IgD-negative memory B cell (primary cell): ENCODE results near the gene MAS1. TPM values are rescaled to one million over a fixed set of nuclear protein-coding genes. Genes with fewer than 3 reads are reported as not detected.
A peak's percentile ranks its signal among the peaks of the same experiment; 100 is the strongest.

ENCODE experiments used
- H3K27ac Mint-ChIP-seq, 3 donors: one replicate each; pipeline ENCODE4 v1.8.0; 2020 to 2022; ENCODE audit warnings: mild to moderate bottlenecking in 3 of 3, mixed read lengths in 3 of 3, moderate library complexity in 1 of 3
- H3K27me3 Mint-ChIP-seq: one replicate; pipeline ENCODE4 v1.8.0; 2021; ENCODE audit warnings: mixed read lengths
- H3K36me3 Mint-ChIP-seq: one replicate; pipeline ENCODE4 v1.8.0; 2020; ENCODE audit warnings: mild to moderate bottlenecking, mixed read lengths
- H3K4me1 Mint-ChIP-seq, 3 donors: one replicate each; pipeline ENCODE4 v1.8.0; 2020 to 2022; ENCODE audit warnings: mixed read lengths in 3 of 3, mild to moderate bottlenecking in 1 of 3
- H3K4me3 Mint-ChIP-seq, 4 donors: one replicate each; pipeline ENCODE4 v1.8.0; 2020 to 2022; ENCODE audit warnings: mild to moderate bottlenecking in 4 of 4, mixed read lengths in 4 of 4, moderate library complexity in 3 of 4
- H3K9me3 Mint-ChIP-seq, 3 donors: one replicate each; pipeline ENCODE4 v1.8.0; 2020 to 2021; ENCODE audit warnings: mixed read lengths in 3 of 3, mild to moderate bottlenecking in 1 of 3
- polyA plus RNA-seq: library from polyadenylated mRNA; unstranded; fragments of 300-500 nt; fragmentation: Illumina TruSeq; gene quantifications from one replicate; pipeline ENCODE4 v1.2.3, GENCODE V29; 2021

Gene MAS1
- polyA plus RNA-seq, 1 donor from 2014 or later = not detected

DNA sequence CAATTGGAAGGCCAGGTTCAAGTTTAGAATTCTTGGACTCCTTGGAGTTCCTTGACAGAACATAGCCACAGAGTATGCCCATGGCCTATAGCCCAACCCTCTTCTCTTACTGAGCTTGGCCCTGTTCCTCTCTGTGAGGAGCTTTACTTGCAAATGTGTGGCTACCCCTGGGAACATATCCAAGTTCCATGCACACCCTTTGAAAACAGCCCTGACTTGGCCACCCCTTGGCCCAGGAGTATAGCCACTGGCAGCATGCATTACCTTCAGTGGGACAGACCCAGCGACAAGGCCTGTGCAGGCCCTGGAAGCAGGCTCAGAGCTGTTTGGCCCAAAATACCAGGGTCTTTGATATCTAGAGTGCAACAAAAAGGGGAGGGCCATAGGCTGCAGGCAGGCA, 19.5 kb upstream of the MAS1 start:
- peaks cover 8% of the 10 kb centered on the region for H3K36me3 Mint-ChIP-seq
- H3K27me3 Mint-ChIP-seq = peaks cover 5% of the 10 kb centered on the region
- peaks cover 0 to 8% (median 8%) of the 10 kb centered on the region in 3 donors for H3K4me1 Mint-ChIP-seq
- H3K4me3 Mint-ChIP-seq = no peak overlapping the region
- H3K9me3 Mint-ChIP-seq = peaks cover 0 to 2% (median 0%) of the 10 kb centered on the region in 3 donors
- no peak overlapping the region for H3K27ac Mint-ChIP-seq

- H3K27ac Mint-ChIP-seq = no peak overlapping the region
- peaks cover 0 to 2% (median 0%) of the 10 kb centered on the region in 3 donors for H3K9me3 Mint-ChIP-seq
- peaks cover 8% of the 10 kb centered on the region for H3K36me3 Mint-ChIP-seq
- H3K27me3 Mint-ChIP-seq = peaks cover 5% of the 10 kb centered on the region
- no peak overlapping the region for H3K4me3 Mint-ChIP-seq
- peaks cover 0 to 8% (median 8%) of the 10 kb centered on the region in 3 donors for H3K4me1 Mint-ChIP-seq
These were observed 18.9 kb upstream of the MAS1 start for GRCh38 chr6:159871906-159872305.

DNA sequence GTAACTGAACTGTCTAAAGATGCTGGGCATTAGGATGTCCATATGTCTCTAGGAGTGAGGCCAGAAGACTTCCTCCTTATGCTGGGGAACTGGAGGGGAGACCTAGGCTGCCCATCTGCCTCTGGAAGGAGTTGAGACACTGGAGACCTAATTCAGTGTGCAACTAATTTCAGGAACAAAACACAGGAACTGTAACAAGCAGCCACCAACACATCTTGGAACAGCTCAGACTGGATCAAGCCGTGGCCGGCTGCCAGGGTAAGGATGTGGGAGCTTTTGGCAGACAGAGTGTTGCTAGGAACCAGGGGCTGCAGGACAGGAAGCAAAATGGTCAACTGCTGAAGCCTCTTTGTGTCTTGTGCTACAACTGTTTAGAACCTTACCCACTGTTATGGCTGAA, 16.4 kb upstream of the MAS1 start:
- Mint-ChIP-seq H3K36me3 (peaks cover 4% of the 10 kb centered on the region), H3K27me3 (peaks cover 4% of the 10 kb centered on the region), H3K9me3 (no peaks in the 10 kb centered on the region), H3K4me1 (peaks cover 0 to 8% (median 8%) of the 10 kb centered on the region in 3 donors), H3K4me3 (peak overlapping the region in 1 of 4 donors; percentile 22), H3K27ac (no peak overlapping the region)

DNA sequence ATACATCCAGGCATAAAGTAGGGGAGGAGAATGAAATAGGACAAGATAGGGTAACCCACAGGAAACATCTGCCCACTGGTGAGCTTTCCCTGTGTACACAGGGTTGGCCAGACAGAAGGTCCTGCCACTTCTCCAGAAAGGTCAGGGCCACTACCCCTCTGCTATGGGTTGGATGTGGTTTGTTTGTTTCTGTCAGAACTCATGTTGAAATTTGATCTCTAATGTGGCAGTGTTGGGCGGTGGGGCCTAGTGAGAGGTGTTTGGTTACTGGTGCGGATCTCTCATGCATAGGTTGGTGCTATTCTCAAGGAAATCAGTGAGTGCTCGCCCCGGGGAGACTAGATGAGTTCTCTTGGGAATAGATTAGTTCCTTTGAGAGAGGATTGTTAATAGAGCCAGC, 15.6 kb upstream of the MAS1 start:
- Mint-ChIP-seq H3K36me3 (peaks cover 4% of the 10 kb centered on the region), H3K4me1 (peaks cover 0 to 8% (median 8%) of the 10 kb centered on the region in 3 donors), H3K27ac (no peak overlapping the region), H3K27me3 (peaks cover 4% of the 10 kb centered on the region), H3K4me3 (peak overlapping the region in 1 of 4 donors; percentile 18), H3K9me3 (no peaks in the 10 kb centered on the region)

GRCh38 chr6:159876242-159876641, 14.5 kb upstream of the MAS1 start:
- H3K4me1 Mint-ChIP-seq = peaks cover 0 to 8% (median 8%) of the 10 kb centered on the region in 3 donors

GRCh38 chr6:159877256-159877808, 13.5 kb upstream of the MAS1 start:
- Mint-ChIP-seq H3K9me3 (no peaks in the 10 kb centered on the region), H3K27me3 (peaks cover 7% of the 10 kb centered on the region), H3K4me1 (peaks cover 0 to 8% (median 8%) of the 10 kb centered on the region in 3 donors), H3K4me3 (no peak overlapping the region), H3K36me3 (peaks cover 3% of the 10 kb centered on the region), H3K27ac (no peak overlapping the region)

More at GRCh38 chr6:159876242-159876641, 14.5 kb upstream of the MAS1 start:
- H3K4me3 Mint-ChIP-seq = no peak overlapping the region
- peaks cover 4% of the 10 kb centered on the region for H3K36me3 Mint-ChIP-seq
- no peaks in the 10 kb centered on the region for H3K9me3 Mint-ChIP-seq
- peaks cover 4% of the 10 kb centered on the region for H3K27me3 Mint-ChIP-seq
- no peak overlapping the region for H3K27ac Mint-ChIP-seq

GRCh38 chr6:159878341-159878740, 12.4 kb upstream of the MAS1 start:
- Mint-ChIP-seq H3K4me1 (peaks cover 0 to 8% (median 8%) of the 10 kb centered on the region in 3 donors), H3K27me3 (peaks cover 4% of the 10 kb centered on the region), H3K36me3 (no peaks in the 10 kb centered on the region), H3K9me3 (no peaks in the 10 kb centered on the region), H3K27ac (no peak overlapping the region), H3K4me3 (no peak overlapping the region)

DNA sequence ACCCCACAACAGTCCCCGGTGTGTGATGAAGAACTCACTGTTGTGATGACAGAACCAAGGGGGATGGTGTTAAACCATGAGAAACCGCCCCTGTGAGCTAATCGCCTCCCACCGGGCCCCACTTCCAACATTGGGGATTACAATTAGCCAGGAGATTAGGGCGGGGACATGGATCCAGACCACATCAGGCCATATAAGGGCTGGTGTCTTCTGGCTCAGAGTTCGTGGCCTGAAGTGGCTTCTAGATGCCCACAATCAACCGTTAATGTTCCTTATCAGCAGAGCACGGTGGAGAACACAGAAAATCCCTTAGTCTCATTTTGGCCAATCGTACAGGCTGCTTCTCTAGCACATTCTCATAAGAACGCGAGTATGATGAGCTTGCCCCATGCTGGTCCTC, 10.9 kb upstream of the MAS1 start:
- Mint-ChIP-seq H3K9me3 (no peaks in the 10 kb centered on the region), H3K36me3 (no peaks in the 10 kb centered on the region), H3K27ac (no peak overlapping the region), H3K4me3 (no peak overlapping the region), H3K27me3 (peaks cover 6% of the 10 kb centered on the region), H3K4me1 (peaks cover 0 to 7% (median 7%) of the 10 kb centered on the region in 3 donors)

- Mint-ChIP-seq H3K27ac (no peak overlapping the region), H3K36me3 (no peaks in the 10 kb centered on the region), H3K27me3 (peaks cover 6% of the 10 kb centered on the region), H3K9me3 (no peaks in the 10 kb centered on the region), H3K4me3 (no peak overlapping the region), H3K4me1 (peaks cover 0 to under 1% (median under 1%) of the 10 kb centered on the region in 3 donors)
These were observed 10.3 kb upstream of the MAS1 start for GRCh38 chr6:159880412-159880975.

DNA sequence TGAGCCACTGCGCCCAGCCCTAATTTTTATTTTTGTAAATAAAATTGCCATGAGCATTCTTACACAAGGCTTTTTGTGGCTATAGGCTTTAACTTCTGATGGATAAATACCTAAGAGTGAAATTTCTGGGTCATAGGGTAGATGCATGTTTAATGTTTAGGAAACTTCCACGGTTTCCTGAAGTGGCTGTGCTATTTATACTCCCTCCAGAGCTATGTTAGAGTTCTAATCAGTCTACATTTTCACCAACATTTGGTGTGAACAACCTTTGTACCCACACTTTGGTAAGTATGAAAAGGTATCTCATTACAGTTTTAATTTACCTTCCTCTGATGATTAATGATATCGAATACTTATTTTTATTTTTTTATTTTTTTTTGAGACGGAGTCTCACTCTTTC, 6.1 kb upstream of the MAS1 start:
- peaks cover 18% of the 10 kb centered on the region for H3K27me3 Mint-ChIP-seq
- no peak overlapping the region for H3K27ac Mint-ChIP-seq
- no peaks in the 10 kb centered on the region for H3K9me3 Mint-ChIP-seq
- no peak overlapping the region for H3K4me3 Mint-ChIP-seq
- H3K36me3 Mint-ChIP-seq = no peaks in the 10 kb centered on the region
- H3K4me1 Mint-ChIP-seq = no peaks in the 10 kb centered on the region

DNA sequence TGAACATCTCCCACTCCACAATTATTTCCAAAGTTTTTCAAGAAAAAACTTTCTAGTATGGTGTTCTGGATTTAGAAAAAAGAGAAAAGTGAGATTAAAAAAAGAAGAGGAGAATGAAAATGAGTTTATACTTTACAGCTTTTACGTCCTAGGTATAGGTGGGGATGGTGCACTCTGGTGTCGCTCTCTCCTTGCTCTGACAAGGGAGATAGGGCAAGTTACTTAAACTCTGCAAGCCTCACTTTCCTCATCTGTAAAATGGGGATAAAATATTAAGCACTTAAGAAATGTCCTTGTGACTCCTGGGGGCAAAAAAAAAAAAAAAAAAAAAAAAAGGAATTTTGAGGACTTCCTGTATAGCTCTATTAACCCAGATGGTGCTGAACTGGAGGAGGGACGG, 4.5 kb upstream of the MAS1 start:
- H3K27me3 Mint-ChIP-seq = peaks cover 30% of the 10 kb centered on the region

GRCh38 chr6:159887146-159887545, 3.6 kb upstream of the MAS1 start:
- no peak overlapping the region for H3K27ac Mint-ChIP-seq
- peaks cover 28% of the 10 kb centered on the region for H3K27me3 Mint-ChIP-seq
- no peaks in the 10 kb centered on the region for H3K9me3 Mint-ChIP-seq
- no peak overlapping the region for H3K4me3 Mint-ChIP-seq
- H3K36me3 Mint-ChIP-seq = no peaks in the 10 kb centered on the region
- H3K4me1 Mint-ChIP-seq = no peaks in the 10 kb centered on the region

More for the DNA sequence above, 4.5 kb upstream of the MAS1 start:
- Mint-ChIP-seq H3K36me3 (no peaks in the 10 kb centered on the region), H3K4me1 (no peaks in the 10 kb centered on the region), H3K27ac (no peak overlapping the region), H3K4me3 (no peak overlapping the region), H3K9me3 (no peaks in the 10 kb centered on the region)

DNA sequence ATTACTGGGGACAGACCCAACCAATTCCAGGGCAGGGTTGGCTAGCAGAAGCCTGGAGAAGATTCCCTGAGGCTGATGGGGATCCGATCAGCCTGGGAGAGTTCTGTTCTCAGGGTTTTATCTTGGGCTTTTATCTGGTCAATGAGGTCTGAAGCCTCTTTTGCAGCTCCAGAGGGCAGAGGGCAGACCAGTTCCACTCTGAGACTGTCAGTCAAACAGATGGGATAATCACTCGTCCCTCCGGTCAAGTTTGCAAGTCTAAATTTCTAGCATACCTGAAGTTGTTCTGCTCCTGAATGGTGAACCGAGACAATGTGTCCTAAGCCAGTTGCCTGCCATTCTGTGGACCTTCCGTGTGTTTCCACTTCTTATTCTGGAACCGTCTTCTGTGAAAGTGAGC, 3.0 kb upstream of the MAS1 start:
- H3K27ac Mint-ChIP-seq = no peak overlapping the region
- H3K36me3 Mint-ChIP-seq = no peaks in the 10 kb centered on the region
- peaks cover 32% of the 10 kb centered on the region for H3K27me3 Mint-ChIP-seq
- H3K4me1 Mint-ChIP-seq = no peaks in the 10 kb centered on the region
- no peak overlapping the region for H3K4me3 Mint-ChIP-seq
- H3K9me3 Mint-ChIP-seq = no peaks in the 10 kb centered on the region

- Mint-ChIP-seq H3K9me3 (no peaks in the 10 kb centered on the region), H3K4me1 (no peaks in the 10 kb centered on the region), H3K27me3 (peaks cover 38% of the 10 kb centered on the region), H3K4me3 (no peak overlapping the region), H3K27ac (no peak overlapping the region), H3K36me3 (no peaks in the 10 kb centered on the region)
These were observed 587 bp upstream of the MAS1 start for GRCh38 chr6:159890201-159890600.

- H3K36me3 Mint-ChIP-seq = no peaks in the 10 kb centered on the region
These were observed 1.3 kb downstream of the MAS1 start for GRCh38 chr6:159892053-159892452.

DNA sequence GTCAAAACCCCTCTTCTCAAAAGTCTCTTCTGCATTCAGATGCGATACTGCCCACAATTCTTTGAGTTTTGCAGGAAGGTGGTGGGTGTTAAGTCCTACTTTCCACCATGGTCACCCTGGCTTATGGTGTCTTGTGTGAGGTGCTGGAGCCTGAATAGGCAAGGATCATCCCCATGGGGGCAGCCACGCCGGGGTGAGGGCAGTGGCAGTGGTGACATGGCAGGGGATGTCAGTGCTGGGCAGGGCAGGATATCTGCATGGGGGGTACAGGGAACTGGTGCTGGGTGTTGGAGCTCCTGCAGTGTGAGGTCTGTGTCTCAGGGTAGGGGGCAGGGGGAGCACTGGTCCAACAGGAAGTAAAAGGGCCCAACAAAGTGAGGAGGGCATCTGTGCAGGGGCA, 2.3 kb downstream of the MAS1 start:
- peaks cover 0 to 2% (median 0%) of the 10 kb centered on the region in 3 donors for H3K9me3 Mint-ChIP-seq
- no peak overlapping the region for H3K4me3 Mint-ChIP-seq
- H3K27me3 Mint-ChIP-seq = peaks cover 30% of the 10 kb centered on the region
- H3K27ac Mint-ChIP-seq = no peak overlapping the region
- no peaks in the 10 kb centered on the region for H3K36me3 Mint-ChIP-seq
- H3K4me1 Mint-ChIP-seq = no peaks in the 10 kb centered on the region

More at GRCh38 chr6:159892053-159892452, 1.3 kb downstream of the MAS1 start:
- Mint-ChIP-seq H3K9me3 (peaks cover 0 to 2% (median 0%) of the 10 kb centered on the region in 3 donors), H3K27me3 (peaks cover 36% of the 10 kb centered on the region), H3K4me3 (no peak overlapping the region), H3K27ac (no peak overlapping the region), H3K4me1 (no peaks in the 10 kb centered on the region)
